T47D (cell line): ENCODE data around the gene GRAMD1C.

Source experiments
- DNase-seq, 2 experiments: peaks; one replicate each; pipeline versions ENCODE4 v3.0.0 to v3.0.0-alpha.2; 2011 to 2012; ENCODE audit warnings: low read depth in 1 of 2, low spot score in 1 of 2
- JUND ChIP-seq: IDR thresholded peaks from 2 replicates; pipeline ENCODE4 v1.6.1; 2012; ENCODE audit warnings: low read depth
- in situ Hi-C: cut with HindIII; loops from 2 replicates; pipeline ENCODE4 v1.10.0; 2016; ENCODE audit warnings: low sequenced_read_pairs, low pct_unique_long_range_greater_than_20kb

GRAMD1C gene

GRCh38 chr3:113838631-113839209, at the start of gene GRAMD1C:
TSS of gene GRAMD1C (plus strand) at chr3:113838788. CDS start at chr3:113838910, 122 bp downstream.
- peak; percentile 81 to 89 for DNase-seq
- no peak for TF ChIP-seq JUND
- in situ Hi-C loops: no loop called here

- TF ChIP-seq JUND: no peak
- DNase-seq: no peak
- in situ Hi-C loops: no loop called here
Measured at GRCh38 chr3:113791381-113791780, 47.2 kb upstream of the GRAMD1C start.

DNA sequence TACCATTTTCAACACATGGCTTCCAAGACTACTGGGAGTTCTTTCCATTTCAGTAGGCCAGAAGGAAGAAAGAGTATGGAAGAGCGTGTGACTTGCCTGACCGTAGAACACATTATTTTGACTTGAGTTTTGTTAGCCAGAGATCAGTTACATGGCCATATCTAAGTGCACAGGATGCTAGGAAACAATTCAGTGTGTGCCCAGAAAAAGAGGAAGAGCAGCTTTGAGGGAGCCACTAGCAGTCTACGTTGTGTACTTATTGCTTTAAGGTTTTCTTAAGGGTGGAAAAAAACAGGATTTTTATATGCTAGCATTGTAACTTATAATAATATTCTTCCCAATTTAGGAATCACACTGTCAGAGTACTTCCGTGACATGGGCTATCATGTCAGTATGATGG, 44.1 kb upstream of the GRAMD1C start:
- DNase-seq: no peak
- TF ChIP-seq JUND: no peak
- in situ Hi-C loops: no loop called here

GRCh38 chr3:113795693-113796092, 42.9 kb upstream of the GRAMD1C start:
- TF ChIP-seq JUND: no peak
- in situ Hi-C loops: no loop called here
- no peak for DNase-seq

- no peak for TF ChIP-seq JUND
- no peak for DNase-seq
- in situ Hi-C loops: no loop called here
Measured at GRCh38 chr3:113802795-113803455, 35.7 kb upstream of the GRAMD1C start.

GRCh38 chr3:113804661-113805060, 33.9 kb upstream of the GRAMD1C start:
- no peak for TF ChIP-seq JUND
- in situ Hi-C loops: no loop called here
- DNase-seq: no peak

DNA sequence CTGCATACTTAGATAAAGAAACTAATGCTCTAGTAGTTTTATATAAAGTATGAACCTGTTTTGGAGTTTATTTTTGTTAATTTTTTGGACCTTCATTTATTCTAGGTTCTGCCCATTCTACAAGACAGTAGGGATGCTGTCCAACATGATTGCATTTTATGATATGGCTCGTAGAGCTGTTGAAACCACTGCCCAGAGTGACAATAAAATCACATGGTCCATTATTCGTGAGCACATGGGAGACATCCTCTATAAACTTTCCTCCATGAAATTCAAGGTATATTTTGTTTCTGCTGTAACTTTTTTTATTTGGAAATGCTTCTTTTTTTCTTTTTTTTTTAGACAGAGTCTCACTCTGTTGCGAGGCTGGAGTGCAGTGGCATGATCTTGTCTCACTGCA, 33.3 kb upstream of the GRAMD1C start:
- in situ Hi-C loops: no loop called here
- no peak for TF ChIP-seq JUND
- DNase-seq: no peak

GRCh38 chr3:113812854-113813253, 25.7 kb upstream of the GRAMD1C start:
- in situ Hi-C loops: no loop called here
- no peak for DNase-seq
- no peak for TF ChIP-seq JUND

DNA sequence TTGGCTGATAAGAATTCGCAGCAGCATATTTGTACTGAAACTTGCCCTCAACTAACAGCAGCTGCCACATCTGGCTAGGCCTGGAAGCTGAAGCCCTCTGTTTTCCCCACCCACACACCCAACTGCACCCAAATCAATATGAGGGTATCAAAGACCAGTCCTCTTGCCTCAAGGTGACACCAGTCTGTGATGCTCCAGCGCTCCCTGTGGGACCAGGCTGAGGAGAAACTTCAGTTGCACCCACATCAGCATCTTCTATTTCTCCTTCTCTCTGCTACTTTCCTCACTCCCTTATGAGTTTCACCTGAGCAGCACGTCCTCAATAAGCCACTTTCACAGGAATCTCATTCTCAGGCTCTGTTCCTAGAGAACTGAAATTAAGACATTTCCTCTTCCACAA, 18.7 kb upstream of the GRAMD1C start:
- DNase-seq: no peak
- no peak for TF ChIP-seq JUND
- in situ Hi-C loops: no loop called here

DNA sequence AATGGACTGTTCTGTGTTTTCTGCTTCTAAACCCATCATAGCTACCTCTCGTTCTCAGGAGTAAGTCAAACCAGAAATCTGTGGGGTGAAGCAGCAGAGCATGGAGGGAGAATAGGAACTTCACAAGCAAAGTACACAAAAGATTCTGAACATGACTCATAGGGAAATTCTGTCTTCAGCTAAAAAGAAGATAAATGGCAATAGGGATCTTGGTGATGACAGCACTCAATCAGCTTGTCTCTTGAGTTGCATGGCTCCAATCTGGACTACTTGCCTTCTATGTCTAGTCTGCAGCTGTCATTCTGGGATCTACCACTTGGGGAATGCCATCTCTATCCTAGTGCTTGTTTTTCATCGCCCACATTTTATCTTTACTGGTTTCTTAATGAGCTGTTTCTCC, 13.5 kb upstream of the GRAMD1C start:
- peak in 1 of 2 experiments; percentile 43 for DNase-seq
- in situ Hi-C loops: no loop called here
- no peak for TF ChIP-seq JUND

DNA sequence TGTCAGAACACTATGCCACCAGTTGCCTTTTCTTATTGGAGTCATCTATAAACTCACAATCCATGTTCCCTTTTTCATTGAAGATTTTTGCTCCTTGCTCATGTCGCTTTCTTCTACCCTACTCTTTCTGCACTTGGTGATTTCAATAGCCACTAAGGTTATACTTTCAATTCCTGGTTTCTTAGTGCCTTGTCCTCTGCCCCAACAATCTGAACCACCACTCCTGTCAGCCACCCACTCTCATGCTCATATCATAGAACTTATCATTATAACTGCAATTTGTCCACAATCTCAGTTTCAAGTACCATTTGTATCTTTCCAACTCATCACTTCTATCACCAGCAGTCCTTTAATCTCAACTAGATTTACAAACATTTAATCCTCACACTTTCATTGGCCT, 10.0 kb upstream of the GRAMD1C start:
- no peak for TF ChIP-seq JUND
- no peak for DNase-seq
- in situ Hi-C loops: no loop called here

GRCh38 chr3:113829576-113830354, 8.8 kb upstream of the GRAMD1C start:
- peak in 1 of 2 experiments; percentile 44 for DNase-seq
- no peak for TF ChIP-seq JUND
- in situ Hi-C loops: no loop called here

DNA sequence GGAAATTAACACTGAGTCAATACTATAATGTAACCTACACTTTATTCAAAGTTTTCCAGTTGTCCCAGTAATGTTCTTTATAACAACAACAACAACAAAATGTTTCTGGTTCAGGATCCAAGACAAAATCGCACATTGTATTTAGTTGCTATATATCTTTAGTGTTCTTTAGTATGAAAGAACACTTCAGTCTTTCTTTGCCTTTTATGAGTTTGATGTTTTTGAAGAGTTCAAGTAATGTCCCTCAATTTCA, 7.6 kb upstream of the GRAMD1C start:
- TF ChIP-seq JUND: no peak
- in situ Hi-C loops: no loop called here
- DNase-seq: no peak
